ENCODE measurements around the gene ZNF134.

- no peak for TF ChIP-seq POLR2A (IDR thresholded peaks at IDR 0.05)
- no peak for TF ChIP-seq CTCF (IDR thresholded peaks at IDR 0.05)
Observed at GRCh38 chr19:57611113-57611512, 2.9 kb upstream of the ZNF134 start.

All from testis (tissue), 2 donors.